Right ventricle myocardium inferior (tissue), 1 donor: ENCODE results near the gene SUN2. TPM values are rescaled to one million over a fixed set of nuclear protein-coding genes. Genes with fewer than 3 reads are reported as not detected.

Experiments
- ATAC-seq: fragments of 200-7000 bp; cut with Tn5 transposase; one replicate; pipeline ENCODE4 v1.9.1; 2020; ENCODE audit warnings: mild to moderate bottlenecking, moderate library complexity
- DNase-seq: peaks from one replicate; pipeline ENCODE4 v3.0.0; 2021; ENCODE audit errors: missing footprints
- intact Hi-C: fragments of 100-400 bp; cut with DNase I; formaldehyde crosslinking; loops from one replicate; pipeline ENCODE4 v1.11.0; 2022
- total RNA-seq: library from RNA; stranded (reverse); fragmentation: NEBNext Ultra II Directional; extraction: Animal tissue kit (Norgen Biotek cat#: 25700); gene quantifications from one replicate; pipeline ENCODE4 v1.2.1, GENCODE V29; 2021
- donor health status: DM: no; HTN: yes; CAD: no; lungs with severe emphysema.

The SUN2 gene
- total RNA-seq, 1 donor from 2014 or later = 126 TPM

DNA sequence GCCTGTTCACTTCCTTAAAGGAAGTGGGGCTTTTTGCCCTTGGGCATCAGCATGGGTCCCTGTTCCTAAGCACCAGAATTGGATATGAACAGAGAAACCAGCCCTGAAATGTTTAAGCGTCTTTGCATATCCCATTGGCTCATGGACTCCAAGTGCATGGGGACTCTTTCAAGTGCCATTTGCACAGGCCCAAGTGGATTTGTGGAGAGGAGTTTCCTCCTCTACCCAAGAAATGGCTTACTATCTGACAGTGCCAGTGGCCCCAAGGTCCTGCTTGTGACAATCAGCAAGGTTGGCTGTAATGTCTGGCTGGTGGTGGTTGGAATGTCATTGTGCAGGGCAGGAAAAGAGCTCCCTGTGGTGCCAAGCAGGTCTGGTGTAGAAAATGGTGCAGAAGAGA, 70.0 kb downstream of the SUN2 start:
- no peak for DNase-seq
- intact Hi-C loops = no loop called here
- no peak for ATAC-seq

GRCh38 chr22:38684895-38685294, 70.9 kb downstream of the SUN2 start:
- intact Hi-C loops = no loop called here
- no peak for ATAC-seq

More at GRCh38 chr22:38684895-38685294, 70.9 kb downstream of the SUN2 start:
- DNase-seq = no peak

Other genes with a start within 250 kb of the SUN2 start
- 195 TPM for gene DDX17, start 249.7 kb downstream of the SUN2 start, total RNA-seq
- gene DMC1, start 185.8 kb downstream of the SUN2 start, total RNA-seq = 0.46 TPM
- 0.27 TPM for gene FAM227A, start 99.6 kb downstream of the SUN2 start, total RNA-seq
- gene CBY1, start 99.4 kb downstream of the SUN2 start, total RNA-seq = 32.9 TPM
- gene TOMM22, start 74.0 kb downstream of the SUN2 start, total RNA-seq = 66.3 TPM
- gene JOSD1, start 55.1 kb downstream of the SUN2 start, total RNA-seq = 17.5 TPM
- 26.8 TPM for gene GTPBP1, start 50.1 kb downstream of the SUN2 start, total RNA-seq
- 10.0 TPM for gene DNAL4, start 38.1 kb upstream of the SUN2 start, total RNA-seq
- 19.7 TPM for gene NPTXR, start 88.0 kb upstream of the SUN2 start, total RNA-seq
- gene CBX6, start 116.2 kb upstream of the SUN2 start, total RNA-seq = 39.3 TPM
- gene APOBEC3A, start 201.6 kb upstream of the SUN2 start, total RNA-seq = 0.78 TPM
- gene APOBEC3B, start 226.3 kb upstream of the SUN2 start, total RNA-seq = 0.78 TPM